Stimulated activated naive CD8-positive, alpha-beta T cell treated with anti-CD3 and anti-CD28 coated beads, Interleukin-15, Interleukin-2, amounts not matched to agents 100 U/mL and 50 U/mL, for 24 hours (primary cell): ENCODE results near the gene TRIP11.
A peak's percentile ranks its signal among the peaks of the same experiment; 100 is the strongest.
"Not testable (repeated sequence)": the region's sequence is repeated elsewhere in the genome, so short reads cannot be mapped to it uniquely, and the experiment has no call there.

Experiments
- ATAC-seq: fragments of 150-1000 bp; cut with Tn5 transposase; one replicate; pipeline ENCODE4 v1.10.0; 2021
- DNase-seq: peaks from one replicate; pipeline ENCODE4 v3.0.0; 2021

Gene TRIP11

GRCh38 chr14:92039719-92040430 lies at the start of gene TRIP11:
Gene TRIP11 (minus strand): TSS chr14:92040059. CDS start chr14:92039685, 374 bp downstream.
- peak; percentile 98 for ATAC-seq
- peak; percentile 96 for DNase-seq

DNA sequence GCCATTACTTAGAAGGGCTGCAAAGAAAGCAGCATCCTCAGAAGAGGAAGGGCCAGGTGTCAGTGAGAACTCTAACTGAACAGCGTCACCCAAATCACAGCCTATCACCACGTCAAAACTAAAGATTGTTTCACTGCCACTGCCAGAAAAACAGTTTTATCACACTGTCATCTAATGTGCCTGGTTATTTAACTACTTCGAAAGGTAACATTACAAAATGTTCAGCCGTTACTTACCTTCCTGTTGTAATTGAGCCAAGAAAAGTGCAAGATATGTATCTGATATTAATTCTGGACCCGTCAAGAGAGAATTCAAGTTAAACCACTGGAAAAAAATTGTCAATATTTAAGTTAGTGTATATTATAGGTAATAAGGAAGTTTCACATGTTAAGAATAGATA lies 48.6 kb upstream of the TRIP11 start:
- ATAC-seq (no peak), DNase-seq (no peak)

DNA sequence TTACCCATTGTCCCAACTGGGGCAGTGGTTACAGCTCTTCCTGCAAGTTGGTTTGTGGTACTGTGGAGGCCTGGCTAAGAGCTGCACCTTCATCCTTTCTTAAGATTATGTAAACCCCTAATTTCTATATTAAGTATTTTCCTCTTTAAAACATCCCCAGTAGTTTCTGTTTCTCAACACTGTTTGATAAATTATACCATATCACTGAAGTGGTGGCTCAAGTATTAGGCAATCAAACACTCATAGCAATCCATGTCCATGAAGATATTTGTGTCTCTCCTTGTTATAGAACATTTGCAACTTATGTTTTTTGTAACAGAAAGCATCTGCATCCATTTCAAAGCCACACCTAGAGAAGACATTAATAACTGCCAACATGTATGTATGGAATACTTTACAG lies 34.7 kb upstream of the TRIP11 start:
- DNase-seq, result no peak
- ATAC-seq, result no peak

- DNase-seq (no peak), ATAC-seq (no peak)
Measured at GRCh38 chr14:92058006-92058917, 18.4 kb upstream of the TRIP11 start.

- no peak for DNase-seq
- no peak for ATAC-seq
Measured at GRCh38 chr14:92049781-92050180, 9.9 kb upstream of the TRIP11 start.

DNA sequence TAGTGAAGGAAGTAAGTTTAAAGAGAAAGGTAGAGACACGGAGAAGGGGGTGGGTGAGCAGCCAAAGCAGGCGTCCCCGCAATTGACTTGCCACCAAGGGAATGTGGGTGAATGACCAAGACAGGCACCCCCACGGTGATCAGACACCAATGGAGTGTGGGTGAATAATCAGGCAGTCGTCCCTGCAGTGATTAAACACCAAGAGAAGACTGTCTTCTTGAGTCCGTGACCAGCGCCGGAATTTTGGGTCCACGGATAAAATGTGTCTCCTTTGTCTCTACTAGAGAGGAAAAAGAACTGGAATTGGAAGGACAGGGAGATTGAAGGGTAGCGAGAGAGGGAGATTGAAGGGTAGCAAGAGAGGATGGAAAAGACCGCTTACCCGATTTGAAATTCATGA lies 9.4 kb upstream of the TRIP11 start:
- DNase-seq, ATAC-seq: not testable (repeated sequence)

- not testable (repeated sequence) for ATAC-seq, DNase-seq
Measured at GRCh38 chr14:92045904-92046303, 6.0 kb upstream of the TRIP11 start.

DNA sequence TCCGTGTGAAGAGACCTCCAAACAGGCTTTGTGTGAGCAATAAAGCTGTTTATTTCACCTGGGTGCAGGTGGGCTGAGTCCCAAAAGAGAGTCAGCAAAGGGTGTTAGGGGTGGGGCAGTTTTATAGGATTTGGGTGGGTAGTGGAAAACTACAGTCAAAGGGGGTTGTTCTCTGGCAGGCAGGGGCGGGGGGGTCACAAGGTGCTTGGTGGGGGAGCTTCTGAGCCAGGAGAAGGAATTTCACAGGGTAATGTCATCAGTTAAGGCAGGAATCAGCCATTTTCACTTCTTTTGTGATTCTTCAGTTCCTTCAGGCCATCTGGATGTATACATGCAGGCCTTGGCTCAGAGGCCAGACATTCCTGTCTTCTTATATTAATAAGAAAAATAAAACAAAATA lies 1.9 kb upstream of the TRIP11 start:
- not testable (repeated sequence) for DNase-seq, ATAC-seq

GRCh38 chr14:92041203-92041602 lies 1.3 kb upstream of the TRIP11 start:
- ATAC-seq (no peak), DNase-seq (no peak)

DNA sequence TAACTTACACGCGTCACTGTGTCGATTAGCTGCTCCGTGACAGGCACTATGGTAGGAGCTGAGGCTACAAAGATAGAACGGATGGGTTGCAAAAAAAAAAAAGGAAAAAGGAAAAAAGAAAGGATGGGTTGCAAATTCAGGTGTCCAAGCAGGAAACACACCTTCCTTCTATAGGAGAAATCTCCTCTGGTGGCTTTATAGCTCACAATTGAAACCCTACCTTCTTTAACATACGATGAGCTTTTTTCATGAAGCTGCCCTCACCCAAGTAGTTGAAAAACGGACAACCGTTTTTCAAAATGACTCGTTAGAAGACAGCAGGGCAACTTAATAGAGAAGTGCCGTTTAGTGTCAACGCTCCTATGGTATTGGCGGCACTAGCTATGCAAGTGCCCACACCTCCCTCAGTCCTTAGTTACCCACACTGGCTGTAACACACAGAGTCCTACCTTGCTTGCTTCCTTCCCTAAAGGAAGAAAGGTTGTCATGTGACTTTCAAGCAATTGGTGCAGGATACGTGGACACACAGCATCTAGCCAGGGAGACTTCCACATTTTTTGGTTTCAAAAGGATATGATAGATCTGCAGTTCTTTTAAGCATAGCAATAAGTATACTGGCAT lies 682 bp upstream of the TRIP11 start:
- DNase-seq, result peak; percentile 17
- ATAC-seq, result peak; percentile 26

DNA sequence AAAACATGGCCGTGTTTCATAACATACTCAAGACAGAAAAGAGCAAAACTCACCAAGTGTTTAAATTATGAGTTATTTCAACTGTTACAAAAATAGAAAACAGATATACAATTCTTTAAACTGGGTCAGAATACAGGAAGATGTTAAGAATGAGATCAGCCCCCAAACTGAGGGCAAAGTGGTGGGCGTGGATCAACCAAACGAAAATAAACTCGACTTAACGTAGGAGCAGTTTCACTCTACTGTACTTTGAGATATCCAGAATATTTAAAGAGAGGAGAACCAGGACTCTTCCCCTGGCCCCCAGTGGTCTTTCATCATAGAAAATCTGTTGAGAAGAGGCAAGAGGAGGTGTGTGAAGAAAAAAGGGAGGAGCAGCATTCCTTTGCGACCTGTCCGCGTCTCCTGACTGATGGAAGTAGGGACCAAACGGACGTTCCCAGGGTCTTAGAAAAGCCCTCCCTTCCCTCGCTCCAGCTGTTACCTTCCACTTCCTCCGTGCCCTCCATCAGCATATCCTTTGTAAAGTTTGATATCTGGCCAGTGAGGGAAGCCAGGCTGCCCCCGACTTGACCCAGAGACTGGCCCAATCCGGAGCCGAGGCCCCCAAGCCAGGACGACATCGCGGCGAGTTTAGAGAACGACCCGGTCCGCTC lies 668 bp downstream of the TRIP11 start:
- DNase-seq (peak; percentile 52), ATAC-seq (peak; percentile 4)

DNA sequence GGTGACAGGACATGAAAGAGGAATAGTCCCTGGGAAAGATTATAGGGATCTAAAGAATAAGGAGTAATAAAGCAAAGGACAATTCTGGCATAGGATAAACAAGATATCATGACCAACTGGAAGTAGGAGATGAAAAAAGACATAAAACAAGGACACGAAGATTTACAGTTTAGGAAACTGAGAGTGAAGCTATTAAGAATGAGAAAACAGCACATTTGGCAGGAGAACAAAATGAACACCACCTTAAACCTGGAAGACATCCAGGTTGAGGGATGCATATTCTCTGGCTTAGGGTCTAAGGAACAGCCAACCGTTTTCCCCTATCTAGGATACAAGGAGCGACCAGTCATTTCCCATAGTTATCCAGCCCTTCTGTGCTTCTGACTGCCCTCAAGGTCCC lies 1.9 kb downstream of the TRIP11 start:
- no peak for ATAC-seq

DNA sequence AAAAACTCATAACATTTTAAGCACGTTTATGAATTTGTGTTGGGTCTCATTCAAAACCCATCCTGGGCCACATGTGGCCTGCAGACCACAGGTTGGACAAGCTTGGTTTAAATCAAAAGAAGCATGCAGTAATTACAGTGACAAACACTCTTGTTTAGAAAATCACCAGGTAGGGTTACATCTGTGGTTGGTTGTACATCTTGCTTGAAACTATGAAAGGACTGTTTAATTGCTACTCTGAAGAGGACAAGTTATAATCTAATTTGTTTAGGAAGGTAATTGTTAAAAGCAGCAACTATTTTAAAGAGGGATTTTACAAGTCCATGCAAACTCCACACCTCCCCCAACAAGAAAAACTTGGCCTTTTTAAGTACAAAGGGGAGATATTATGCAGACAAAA lies 4.0 kb downstream of the TRIP11 start:
- DNase-seq (no peak), ATAC-seq (no peak)

More for the DNA sequence above, 1.9 kb downstream of the TRIP11 start:
- no peak for DNase-seq

- DNase-seq (no peak), ATAC-seq (no peak)
Measured at GRCh38 chr14:92033906-92034687, 5.8 kb downstream of the TRIP11 start.

DNA sequence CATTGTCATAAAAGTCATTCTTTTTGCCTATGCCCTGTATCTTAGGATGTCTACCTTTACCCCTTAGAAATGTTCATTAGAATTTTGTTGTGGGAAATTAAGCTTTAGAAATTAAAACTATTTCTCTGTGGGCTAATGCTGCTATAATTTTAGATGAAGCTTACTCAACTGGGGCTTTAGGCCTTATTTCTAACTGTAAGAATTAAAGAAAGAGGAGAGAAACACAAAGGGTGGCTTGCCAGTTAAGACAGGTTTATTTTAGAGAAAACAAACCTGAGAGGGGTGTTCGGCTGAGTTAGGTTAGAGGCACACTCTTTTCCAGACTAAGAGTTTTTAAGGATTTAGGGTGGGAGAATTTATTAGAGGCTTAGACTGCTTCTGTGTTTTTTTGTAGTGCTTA lies 6.4 kb downstream of the TRIP11 start:
- ATAC-seq (no peak), DNase-seq (no peak)

GRCh38 chr14:92026548-92027190 lies 13.2 kb downstream of the TRIP11 start:
- DNase-seq (peak; percentile 42), ATAC-seq (no peak)

GRCh38 chr14:92022036-92022435 lies 17.8 kb downstream of the TRIP11 start:
- DNase-seq (no peak), ATAC-seq (no peak)

- ATAC-seq, result peak; percentile 28
- no peak for DNase-seq
Measured at GRCh38 chr14:92021523-92021922, 18.3 kb downstream of the TRIP11 start.

GRCh38 chr14:92014040-92014439 lies 25.8 kb downstream of the TRIP11 start:
- no peak for ATAC-seq

GRCh38 chr14:92012121-92012748 lies 27.6 kb downstream of the TRIP11 start:
- DNase-seq (no peak), ATAC-seq (no peak)

More at GRCh38 chr14:92014040-92014439, 25.8 kb downstream of the TRIP11 start:
- DNase-seq, result no peak
